Liver (tissue), 3 donors: Measurements from ENCODE around the gene MAN1A2.

Experiments
- ATF3 ChIP-seq: IDR thresholded peaks from 2 replicates; pipeline ENCODE4 v1.6.1; 2016; ENCODE audit warnings: antibody characterized with exemption
- CTCF ChIP-seq: fragments of 150-350 bp; IDR thresholded peaks from 2 replicates; pipeline ENCODE4 v1.5.1; 2017; ENCODE audit warnings: improper control_type of control experiment, low read depth, low read length; ENCODE audit not compliant: missing input control
- EGR1 ChIP-seq, 2 donors: IDR thresholded peaks; 2 replicates each; pipeline ENCODE4 v1.6.1; 2016 to 2018; ENCODE audit warnings: antibody characterized with exemption in 2 of 2, low read depth in 2 of 2
- GABPA ChIP-seq, 2 donors: IDR thresholded peaks in 1 of 2; conservative IDR thresholded peaks in 1 of 2; 2 replicates each; pipeline ENCODE4 v1.6.1; 2016; ENCODE audit warnings: antibody characterized with exemption in 2 of 2, mild to moderate bottlenecking in 1 of 2, moderate library complexity in 1 of 2
- HNF4A ChIP-seq, 2 donors: conservative IDR thresholded peaks; 2 replicates each; pipeline ENCODE4 v1.6.1; 2016; ENCODE audit warnings: antibody characterized with exemption in 2 of 2, mild to moderate bottlenecking in 2 of 2
- JUND ChIP-seq, 2 donors: IDR thresholded peaks; 2 replicates each; pipeline ENCODE4 v1.6.1; 2016; ENCODE audit warnings: antibody characterized with exemption in 2 of 2
- RAD21 ChIP-seq, 2 donors: IDR thresholded peaks; 2 replicates each; pipeline ENCODE4 v1.6.1; 2016; ENCODE audit warnings: antibody characterized with exemption in 2 of 2, mild to moderate bottlenecking in 2 of 2
- SP1 ChIP-seq: IDR thresholded peaks from 2 replicates; pipeline ENCODE4 v1.6.1; 2018; ENCODE audit warnings: antibody characterized with exemption, mild to moderate bottlenecking
- TAF1 ChIP-seq: conservative IDR thresholded peaks from 2 replicates; pipeline ENCODE4 v1.6.1; 2016; ENCODE audit warnings: antibody characterized with exemption, mild to moderate bottlenecking
- YY1 ChIP-seq: IDR thresholded peaks from 2 replicates; pipeline ENCODE4 v1.6.1; 2016; ENCODE audit warnings: antibody characterized with exemption, mild to moderate bottlenecking
- donor health status: healthy.
- donor health status: healthy.

- no peak for TF ChIP-seq CTCF
- TF ChIP-seq JUND (IDR thresholded peaks at IDR 0.05), result no peak
- no peak for TF ChIP-seq TAF1
- TF ChIP-seq YY1, result no peak
- no peak for TF ChIP-seq RAD21 (IDR thresholded peaks at IDR 0.05)
- TF ChIP-seq GABPA (IDR thresholded peaks at IDR 0.05 in 1 of 2, conservative IDR thresholded peaks at IDR 0.05 in 1 of 2), result no peak
- no peak for TF ChIP-seq ATF3
- TF ChIP-seq SP1, result no peak
- no peak for TF ChIP-seq HNF4A (conservative IDR thresholded peaks at IDR 0.05)
- TF ChIP-seq EGR1 (IDR thresholded peaks at IDR 0.05; ENCODE audit: low read depth in 2 of 2), result no peak
Measured at GRCh38 chr1:117427297-117427696, 60.0 kb downstream of the MAN1A2 start.
